Fibroblast of villous mesenchyme (primary cell): ENCODE data around the gene CPLX3. TPM values are rescaled to one million over a fixed set of nuclear protein-coding genes. Genes with fewer than 3 reads are reported as not detected.
A peak's percentile ranks its signal among the peaks of the same experiment; 100 is the strongest.

Source experiments
- DNase-seq: peaks from one replicate; pipeline ENCODE4 v3.0.0-alpha.2; 2010; ENCODE audit warnings: low read depth
- H3K4me3 ChIP-seq: 2 replicates; pipeline ENCODE4 v1.5.1; 2011; ENCODE audit warnings: low read depth, mild to moderate bottlenecking, low read length
- total RNA-seq: library from RNA; depleted of rRNA; stranded (reverse); fragments of >200 nt; gene quantifications from 2 replicates; pipeline ENCODE4 v1.2.3, GENCODE V29; 2012
- TF ChIP-seq, protein P1 (sequence below): IDR thresholded peaks from 2 replicates; pipeline ENCODE4 v1.5.1; 2012; ENCODE audit warnings: low read depth, mild to moderate bottlenecking, low read length; ENCODE audit not compliant: insufficient read depth

Gene CPLX3
- total RNA-seq, 1 donor: not detected

DNA sequence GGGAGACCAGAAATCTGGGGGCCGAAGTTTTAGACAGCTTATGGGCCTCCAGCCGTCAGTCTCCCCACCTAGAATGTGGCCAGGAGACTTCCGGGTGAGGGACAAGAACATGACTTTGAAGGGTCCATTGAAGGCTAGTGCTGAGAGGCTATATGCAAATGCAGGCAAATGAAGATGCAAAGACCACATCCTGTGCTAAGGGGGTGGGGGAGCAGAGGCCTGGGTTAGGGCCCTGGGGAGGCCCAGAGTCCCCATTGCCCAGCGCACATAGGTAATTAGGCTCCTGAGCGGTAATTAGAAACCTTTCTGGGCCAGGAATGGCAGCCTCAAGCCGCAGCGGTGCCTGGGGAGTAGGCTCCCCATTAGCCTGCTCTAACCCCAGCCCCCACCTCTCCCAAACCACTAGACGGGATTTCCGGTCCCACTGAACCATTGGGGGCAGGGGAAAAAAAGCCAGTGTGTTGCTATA is 37.7 kb upstream of the CPLX3 start:
- TF ChIP-seq, protein P1, sequence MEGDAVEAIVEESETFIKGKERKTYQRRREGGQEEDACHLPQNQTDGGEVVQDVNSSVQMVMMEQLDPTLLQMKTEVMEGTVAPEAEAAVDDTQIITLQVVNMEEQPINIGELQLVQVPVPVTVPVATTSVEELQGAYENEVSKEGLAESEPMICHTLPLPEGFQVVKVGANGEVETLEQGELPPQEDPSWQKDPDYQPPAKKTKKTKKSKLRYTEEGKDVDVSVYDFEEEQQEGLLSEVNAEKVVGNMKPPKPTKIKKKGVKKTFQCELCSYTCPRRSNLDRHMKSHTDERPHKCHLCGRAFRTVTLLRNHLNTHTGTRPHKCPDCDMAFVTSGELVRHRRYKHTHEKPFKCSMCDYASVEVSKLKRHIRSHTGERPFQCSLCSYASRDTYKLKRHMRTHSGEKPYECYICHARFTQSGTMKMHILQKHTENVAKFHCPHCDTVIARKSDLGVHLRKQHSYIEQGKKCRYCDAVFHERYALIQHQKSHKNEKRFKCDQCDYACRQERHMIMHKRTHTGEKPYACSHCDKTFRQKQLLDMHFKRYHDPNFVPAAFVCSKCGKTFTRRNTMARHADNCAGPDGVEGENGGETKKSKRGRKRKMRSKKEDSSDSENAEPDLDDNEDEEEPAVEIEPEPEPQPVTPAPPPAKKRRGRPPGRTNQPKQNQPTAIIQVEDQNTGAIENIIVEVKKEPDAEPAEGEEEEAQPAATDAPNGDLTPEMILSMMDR: no peak
- no peak for DNase-seq
- H3K4me3 ChIP-seq: no peak overlapping the region

DNA sequence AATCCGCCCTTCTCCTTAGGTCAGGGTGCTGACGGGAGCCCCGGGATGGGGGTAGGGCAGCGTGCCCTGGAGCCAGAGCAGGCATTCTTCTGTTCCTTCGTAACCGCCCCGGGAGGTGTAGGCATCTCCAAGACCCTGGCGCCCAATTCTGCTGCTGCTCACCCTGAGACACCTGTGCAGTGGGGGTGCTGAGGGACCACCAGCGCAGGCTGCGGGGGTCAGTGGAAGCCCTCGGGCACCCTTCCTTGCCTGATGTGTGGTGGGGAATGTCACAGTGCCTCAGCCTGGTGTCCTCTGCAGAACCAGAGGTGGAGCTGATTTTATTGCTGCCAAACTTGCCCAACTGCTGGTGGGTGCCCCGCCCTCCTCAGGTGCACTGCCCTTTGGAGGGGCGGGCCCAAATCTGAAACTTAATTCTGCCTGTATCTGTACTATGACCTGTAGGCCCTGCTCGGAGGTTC is 37.2 kb upstream of the CPLX3 start:
- no peak overlapping the region for H3K4me3 ChIP-seq
- no peak for DNase-seq
- TF ChIP-seq, protein P1: no peak

DNA sequence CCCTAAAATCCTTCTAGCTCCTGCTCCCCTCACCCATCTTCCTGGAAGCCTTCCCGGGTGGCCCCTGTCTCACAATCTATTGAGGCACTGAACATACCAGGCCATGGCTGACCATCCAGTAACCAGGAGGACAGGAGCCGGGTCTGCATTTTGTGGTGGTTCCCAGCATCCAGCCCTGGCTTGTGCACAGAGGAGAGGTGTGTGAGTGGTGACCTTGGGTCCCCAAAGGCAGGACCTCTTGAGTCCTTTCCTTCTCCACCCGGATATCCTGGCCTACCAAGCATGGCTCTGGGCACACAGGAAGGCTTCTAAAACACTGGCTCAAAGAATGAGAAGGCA is 36.7 kb upstream of the CPLX3 start:
- TF ChIP-seq, protein P1: no peak
- H3K4me3 ChIP-seq: no peak overlapping the region
- DNase-seq: no peak

DNA sequence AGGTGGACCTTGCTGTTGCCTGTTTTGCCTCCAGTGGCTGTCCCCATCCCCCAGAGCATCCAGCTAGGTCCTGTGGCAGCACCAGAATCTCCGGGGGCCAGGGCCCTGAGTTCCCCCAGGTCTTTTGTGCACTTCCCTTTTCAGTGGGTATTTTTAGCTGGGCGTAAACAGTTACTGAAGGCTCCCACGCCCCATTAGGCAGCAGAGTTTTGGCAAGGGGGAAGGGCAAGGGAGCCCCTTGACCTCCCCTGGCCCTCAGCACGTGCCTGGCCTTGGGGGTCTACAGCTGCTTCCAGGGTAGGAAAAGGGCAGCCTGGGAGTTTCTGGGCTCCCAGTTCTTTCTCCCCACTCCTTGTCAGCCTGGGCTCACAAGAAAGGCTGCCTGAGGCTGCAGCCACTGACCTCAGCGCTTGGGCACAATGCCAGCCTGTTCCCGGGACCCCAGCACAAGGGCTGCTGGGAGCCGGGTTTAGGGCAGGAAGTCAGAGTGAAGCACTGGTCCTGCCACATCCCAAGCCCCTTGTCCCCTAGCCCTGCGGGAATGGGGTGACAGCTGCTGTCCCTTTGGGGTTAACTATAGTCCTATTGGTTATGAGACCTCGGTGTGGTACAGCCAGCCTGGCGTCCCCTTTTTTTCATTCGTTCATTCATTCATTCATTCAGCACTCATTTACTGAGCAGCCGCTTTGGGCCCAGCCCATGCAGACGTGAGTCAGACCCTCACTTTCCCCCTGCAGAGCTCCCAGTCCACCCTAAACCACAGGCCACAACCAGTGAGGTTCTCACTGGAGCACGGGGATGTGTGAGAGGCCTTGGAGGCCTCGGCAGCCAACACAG is 36.1 kb upstream of the CPLX3 start:
- H3K4me3 ChIP-seq: no peak overlapping the region
- TF ChIP-seq, protein P1: no peak
- DNase-seq: peak; percentile 77

DNA sequence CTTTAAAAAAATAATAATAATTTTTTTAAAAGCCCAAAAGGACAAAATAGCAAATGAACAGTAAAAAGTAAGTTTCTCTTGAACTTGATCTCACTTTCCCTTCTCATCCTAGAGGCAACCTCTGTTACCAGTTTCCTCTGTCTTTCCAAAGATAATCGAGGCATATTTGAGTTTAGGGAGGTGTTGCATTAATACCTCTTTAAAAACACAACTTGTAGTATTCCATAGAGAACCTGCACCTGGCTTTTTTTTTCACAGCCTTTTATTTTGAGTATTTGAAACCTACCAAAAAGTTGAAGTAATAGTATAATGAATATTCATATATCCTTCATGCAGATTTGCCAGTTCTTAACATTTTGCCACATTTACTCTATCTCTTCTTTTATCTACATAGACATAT is 35.4 kb upstream of the CPLX3 start:
- H3K4me3 ChIP-seq: no peak overlapping the region
- no peak for DNase-seq
- TF ChIP-seq, protein P1: no peak

DNA sequence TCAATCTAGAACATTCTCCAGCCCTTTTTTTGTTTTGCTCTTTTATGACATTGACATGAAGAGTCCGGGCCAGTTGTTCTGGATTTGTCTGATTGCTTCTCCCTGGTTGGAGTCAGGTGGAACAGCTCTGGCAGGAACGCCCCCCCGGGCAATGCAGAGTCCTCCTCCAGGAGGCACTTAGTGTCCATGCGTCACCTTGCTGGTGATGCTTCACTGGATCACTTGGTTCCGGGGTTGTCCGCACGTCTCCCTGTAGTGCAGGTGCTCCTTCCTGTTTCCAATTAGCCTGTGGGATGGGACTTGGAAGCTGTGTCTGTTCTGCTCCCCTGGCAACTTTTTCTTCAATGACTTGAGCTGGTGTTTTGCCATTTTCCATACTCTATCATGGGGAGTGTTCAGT is 34.8 kb upstream of the CPLX3 start:
- no peak overlapping the region for H3K4me3 ChIP-seq
- DNase-seq: no peak
- TF ChIP-seq, protein P1: no peak
